ENCODE data around the gene TEX12. TPM values are rescaled to one million over a fixed set of nuclear protein-coding genes. Genes with fewer than 3 reads are reported as not detected.

The TEX12 gene
- total and polyA plus RNA-seq, 12 donors: 0.07 to 0.11 TPM; not detected in 10

DNA sequence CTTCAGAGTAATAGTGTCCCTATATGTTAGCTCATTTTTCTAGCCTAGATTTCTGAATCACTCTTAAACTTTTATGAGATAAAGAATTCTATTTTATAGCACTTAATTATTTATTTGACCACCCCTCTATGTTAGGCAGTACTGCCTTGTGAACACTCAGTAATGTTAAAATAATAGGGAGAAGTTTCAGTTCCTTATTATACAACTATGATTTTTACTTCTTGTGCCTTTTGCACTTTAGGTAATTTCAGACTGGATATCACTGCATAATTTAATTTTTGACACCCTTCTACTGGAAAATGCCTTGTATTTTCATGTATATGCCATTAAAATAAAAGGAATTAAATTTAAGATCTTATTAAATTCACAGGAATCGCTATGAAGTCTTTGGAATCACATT, 11.3 kb downstream of the TEX12 start:
- intact Hi-C loops (cut with DNase I): loop anchor here in 1 of 2 donors (5.0 kb wide), 1 partner anchor 61 kb away; no protein-coding TSS in a partner anchor
- 92 to 100% (median 96%) methylated on average over 1 of the region's 1 CpG for WGBS, 4 donors
- DNase-seq: no peak
- no peak overlapping the region for H3K27ac ChIP-seq
- H3K27me3 ChIP-seq: no peaks in the 10 kb centered on the region
- peaks cover 0 to 18% of the 10 kb centered on the region in 2 donors for H3K4me1 ChIP-seq (replicated peaks in 1 of 2)
- H3K4me3 ChIP-seq: no peak overlapping the region
- H3K36me3 ChIP-seq (replicated peaks in 1 of 2): peaks cover 0 to 10% of the 10 kb centered on the region in 2 donors
- H3K9me3 ChIP-seq (replicated peaks in 1 of 3): no peaks in the 10 kb centered on the region
- TF ChIP-seq, protein P1, sequence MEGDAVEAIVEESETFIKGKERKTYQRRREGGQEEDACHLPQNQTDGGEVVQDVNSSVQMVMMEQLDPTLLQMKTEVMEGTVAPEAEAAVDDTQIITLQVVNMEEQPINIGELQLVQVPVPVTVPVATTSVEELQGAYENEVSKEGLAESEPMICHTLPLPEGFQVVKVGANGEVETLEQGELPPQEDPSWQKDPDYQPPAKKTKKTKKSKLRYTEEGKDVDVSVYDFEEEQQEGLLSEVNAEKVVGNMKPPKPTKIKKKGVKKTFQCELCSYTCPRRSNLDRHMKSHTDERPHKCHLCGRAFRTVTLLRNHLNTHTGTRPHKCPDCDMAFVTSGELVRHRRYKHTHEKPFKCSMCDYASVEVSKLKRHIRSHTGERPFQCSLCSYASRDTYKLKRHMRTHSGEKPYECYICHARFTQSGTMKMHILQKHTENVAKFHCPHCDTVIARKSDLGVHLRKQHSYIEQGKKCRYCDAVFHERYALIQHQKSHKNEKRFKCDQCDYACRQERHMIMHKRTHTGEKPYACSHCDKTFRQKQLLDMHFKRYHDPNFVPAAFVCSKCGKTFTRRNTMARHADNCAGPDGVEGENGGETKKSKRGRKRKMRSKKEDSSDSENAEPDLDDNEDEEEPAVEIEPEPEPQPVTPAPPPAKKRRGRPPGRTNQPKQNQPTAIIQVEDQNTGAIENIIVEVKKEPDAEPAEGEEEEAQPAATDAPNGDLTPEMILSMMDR (IDR thresholded peaks at IDR 0.05): no peak
- TF ChIP-seq POLR2A (IDR thresholded peaks at IDR 0.05): no peak

DNA sequence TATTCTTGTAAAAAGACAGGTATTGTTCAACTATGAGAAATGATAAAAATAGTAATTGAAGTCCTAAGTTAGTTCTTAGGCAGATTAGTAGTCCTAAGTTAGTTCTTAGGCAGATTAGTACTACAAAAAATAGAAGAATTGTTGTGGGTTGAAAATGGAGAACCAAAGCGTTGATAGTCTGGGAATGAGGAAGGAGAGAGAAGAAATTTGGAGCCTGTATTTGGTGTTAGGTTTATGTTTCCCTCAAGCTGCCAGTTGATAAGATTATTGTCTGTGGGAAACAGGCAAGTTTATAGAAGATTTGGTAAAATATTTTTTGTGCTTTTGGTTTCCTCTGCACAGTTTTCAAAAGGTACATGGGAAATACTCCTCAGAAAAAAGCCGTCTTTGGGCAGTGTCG, 11.8 kb downstream of the TEX12 start:
- Histone ChIP-seq H3K4me1 (replicated peaks in 1 of 2) (peaks cover 0 to 18% of the 10 kb centered on the region in 2 donors), H3K4me3 (no peak overlapping the region), H3K27me3 (no peaks in the 10 kb centered on the region), H3K9me3 (replicated peaks in 1 of 3) (no peaks in the 10 kb centered on the region), H3K27ac (peak overlapping the region in 1 of 5 donors; percentile 0), H3K36me3 (replicated peaks in 1 of 2) (peaks cover 0 to 10% of the 10 kb centered on the region in 2 donors)
- intact Hi-C loops (cut with DNase I): loop anchor here in 1 of 2 donors (5.0 kb wide), 1 partner anchor 62 kb away; no protein-coding TSS in a partner anchor
- TF ChIP-seq, protein P1 (IDR thresholded peaks at IDR 0.05): no peak
- no peak for TF ChIP-seq POLR2A (IDR thresholded peaks at IDR 0.05)
- WGBS, 4 donors: 69 to 83% (median 81%) methylated on average over 3 of the region's 3 CpGs
- DNase-seq: no peak

DNA sequence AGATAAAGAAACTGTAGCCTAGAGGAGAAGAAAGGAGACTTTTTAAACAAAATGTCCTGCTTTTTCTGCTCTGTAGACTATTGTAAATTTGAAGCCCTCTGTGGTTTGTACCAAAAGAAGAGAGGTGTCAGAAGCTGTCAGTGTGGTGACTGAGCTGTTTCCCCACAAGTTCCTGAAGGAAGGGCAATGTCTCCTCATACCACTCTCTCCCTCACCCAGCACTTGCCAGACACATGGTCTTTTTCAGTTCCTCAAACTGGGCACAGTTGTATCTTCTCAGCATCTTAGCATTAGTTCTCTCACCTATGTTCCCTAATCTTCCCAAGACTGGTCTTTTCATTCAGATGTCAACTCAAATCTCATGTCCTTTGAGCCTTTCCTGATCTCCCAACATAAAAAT, 12.4 kb downstream of the TEX12 start:
- Histone ChIP-seq H3K4me3 (no peak overlapping the region), H3K27ac (peak overlapping the region in 1 of 5 donors; percentile 0), H3K36me3 (replicated peaks in 1 of 2) (peaks cover 0 to 10% of the 10 kb centered on the region in 2 donors), H3K9me3 (replicated peaks in 1 of 3) (no peaks in the 10 kb centered on the region), H3K27me3 (no peaks in the 10 kb centered on the region), H3K4me1 (replicated peaks in 1 of 2) (peaks cover 0 to 17% of the 10 kb centered on the region in 2 donors)
- TF ChIP-seq POLR2A (IDR thresholded peaks at IDR 0.05): no peak
- TF ChIP-seq, protein P1 (IDR thresholded peaks at IDR 0.05): no peak
- DNase-seq: no peak
- intact Hi-C loops (cut with DNase I): loop anchor here in 1 of 2 donors (5.0 kb wide), 1 partner anchor 62 kb away; no protein-coding TSS in a partner anchor

DNA sequence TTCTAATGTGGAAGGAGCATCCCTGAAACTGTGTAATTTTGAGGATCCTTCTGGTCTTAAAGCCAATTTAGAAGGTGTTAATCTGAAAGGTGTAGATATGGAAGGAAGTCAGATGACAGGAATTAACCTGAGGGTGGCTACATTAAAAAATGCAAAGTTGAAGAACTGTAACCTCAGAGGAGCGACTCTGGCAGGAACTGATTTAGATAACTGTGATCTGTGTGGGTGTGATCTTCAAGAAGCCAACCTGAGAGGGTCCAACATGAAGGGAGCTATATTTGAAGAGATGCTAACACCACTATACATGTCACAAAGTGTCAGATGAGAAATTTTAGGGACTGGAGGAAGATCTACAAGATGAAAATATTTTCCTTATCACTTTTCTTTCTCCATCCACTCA, 15.7 kb downstream of the TEX12 start:
- TF ChIP-seq, protein P1 (IDR thresholded peaks at IDR 0.05): no peak
- TF ChIP-seq POLR2A (IDR thresholded peaks at IDR 0.05): no peak
- intact Hi-C loops (cut with DNase I): no loop called here
- no peak for DNase-seq
- Histone ChIP-seq H3K9me3 (replicated peaks in 1 of 3) (no peaks in the 10 kb centered on the region), H3K27ac (no peak overlapping the region), H3K4me3 (no peak overlapping the region), H3K4me1 (replicated peaks in 1 of 2) (peaks cover 0 to 4% of the 10 kb centered on the region in 2 donors), H3K36me3 (replicated peaks in 1 of 2) (peaks cover 0 to 10% of the 10 kb centered on the region in 2 donors), H3K27me3 (no peaks in the 10 kb centered on the region)
- 74 to 89% (median 81%) methylated on average over 1 of the region's 1 CpG for WGBS, 4 donors

All from adrenal gland (tissue), 12 donors.